Measurements from ENCODE around the gene EIF4E1B.

DNA sequence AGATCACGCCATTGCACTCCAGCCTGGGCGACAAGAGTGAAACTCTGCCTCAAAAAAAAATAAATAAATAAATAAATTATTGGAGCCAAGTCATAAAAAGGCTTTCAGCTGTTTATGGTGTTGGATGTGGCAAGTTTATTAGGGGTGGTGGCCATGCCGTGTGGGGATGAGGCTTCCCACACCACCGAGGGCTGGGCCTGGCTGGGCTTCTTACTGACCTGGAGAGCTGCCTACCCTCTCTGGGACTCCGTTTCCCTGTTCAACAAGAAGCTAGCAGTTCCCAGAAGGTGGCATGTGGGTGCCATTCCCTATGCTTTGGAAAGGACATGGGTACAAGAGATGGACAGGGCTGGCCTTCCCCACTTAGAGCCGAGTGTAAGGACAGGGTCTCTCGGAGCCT, 43.1 kb upstream of the EIF4E1B start:
- TF ChIP-seq, protein P1, sequence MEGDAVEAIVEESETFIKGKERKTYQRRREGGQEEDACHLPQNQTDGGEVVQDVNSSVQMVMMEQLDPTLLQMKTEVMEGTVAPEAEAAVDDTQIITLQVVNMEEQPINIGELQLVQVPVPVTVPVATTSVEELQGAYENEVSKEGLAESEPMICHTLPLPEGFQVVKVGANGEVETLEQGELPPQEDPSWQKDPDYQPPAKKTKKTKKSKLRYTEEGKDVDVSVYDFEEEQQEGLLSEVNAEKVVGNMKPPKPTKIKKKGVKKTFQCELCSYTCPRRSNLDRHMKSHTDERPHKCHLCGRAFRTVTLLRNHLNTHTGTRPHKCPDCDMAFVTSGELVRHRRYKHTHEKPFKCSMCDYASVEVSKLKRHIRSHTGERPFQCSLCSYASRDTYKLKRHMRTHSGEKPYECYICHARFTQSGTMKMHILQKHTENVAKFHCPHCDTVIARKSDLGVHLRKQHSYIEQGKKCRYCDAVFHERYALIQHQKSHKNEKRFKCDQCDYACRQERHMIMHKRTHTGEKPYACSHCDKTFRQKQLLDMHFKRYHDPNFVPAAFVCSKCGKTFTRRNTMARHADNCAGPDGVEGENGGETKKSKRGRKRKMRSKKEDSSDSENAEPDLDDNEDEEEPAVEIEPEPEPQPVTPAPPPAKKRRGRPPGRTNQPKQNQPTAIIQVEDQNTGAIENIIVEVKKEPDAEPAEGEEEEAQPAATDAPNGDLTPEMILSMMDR (IDR thresholded peaks at IDR 0.05; ENCODE audit: low read depth, low read length, poor library complexity, severe bottlenecking) = no peak
- no peak for TF ChIP-seq EZH2phosphoT487 (IDR thresholded peaks at IDR 0.05; ENCODE audit: borderline replicate concordance, low read length)

Measured in DOHH2 (cell line).